Small intestine (tissue), 7 donors: ENCODE results near the gene ZNF579. TPM values are rescaled to one million over a fixed set of nuclear protein-coding genes. Genes with fewer than 3 reads are reported as not detected.

Experiments
- DNase-seq, 2 donors: peaks; one replicate each; pipeline versions ENCODE4 v3.0.0 to v3.0.0-alpha.2; 2013
- FAIRE-seq: peaks from 2 replicates; lab custom pipeline; 2012; peaks lifted over from hg19 to GRCh38; lab: Jason Lieb, UNC
- H3K27ac ChIP-seq, 3 donors: one replicate each; pipeline ENCODE4 v1.5.1; 2013; ENCODE audit warnings: low read length in 2 of 3, mild to moderate bottlenecking in 2 of 3, control low read depth in 1 of 3, inconsistent platforms in 1 of 3, low read depth in 1 of 3, moderate library complexity in 1 of 3
- H3K27me3 ChIP-seq, 3 donors: one replicate each; pipeline ENCODE4 v1.6.1; 2013; ENCODE audit warnings: low read length in 3 of 3, inconsistent platforms in 1 of 3; ENCODE audit not compliant: control insufficient read depth in 3 of 3, insufficient read depth in 3 of 3
- H3K36me3 ChIP-seq, 3 donors: one replicate each; pipeline ENCODE4 v1.6.1; 2013; ENCODE audit warnings: low read length in 3 of 3, inconsistent platforms in 1 of 3, low read depth in 1 of 3, mild to moderate bottlenecking in 1 of 3, moderate library complexity in 1 of 3; ENCODE audit not compliant: control insufficient read depth in 3 of 3, insufficient read depth in 2 of 3
- H3K4me1 ChIP-seq, 3 donors: one replicate each; pipeline ENCODE4 v1.6.1; 2013; ENCODE audit warnings: low read length in 2 of 3, inconsistent platforms in 1 of 3, low read depth in 1 of 3, mild to moderate bottlenecking in 1 of 3, moderate library complexity in 1 of 3; ENCODE audit not compliant: control insufficient read depth in 3 of 3, insufficient read depth in 2 of 3
- H3K4me3 ChIP-seq, 3 donors: one replicate each; pipeline ENCODE4 v1.5.1; 2013; ENCODE audit warnings: low read length in 3 of 3, control low read depth in 1 of 3, inconsistent platforms in 1 of 3, low read depth in 1 of 3, mild to moderate bottlenecking in 1 of 3, moderate library complexity in 1 of 3
- H3K9me3 ChIP-seq, 2 donors: one replicate each; pipeline ENCODE4 v1.6.1; 2013; ENCODE audit warnings: low read depth in 1 of 2, low read length in 1 of 2; ENCODE audit not compliant: control insufficient read depth in 2 of 2, insufficient read depth in 1 of 2
- WGBS, 3 donors: extraction: QIAGEN DNeasy Blood & Tissue Kit; methylation state at CpG; one replicate each; pipeline ENCODE4 v1.1.7; 2013; 5-methylcytosine and 5-hydroxymethylcytosine counted together
- polyA plus RNA-seq, 4 donors: library from polyadenylated mRNA; stranded (reverse) in 3 of 4; unstranded in 1 of 4; fragments of 200-250 nt in 3 of 4; fragments of 120-200 nt in 1 of 4; gene quantifications; one replicate each; pipeline versions ENCODE4 v1.2.1 to v1.2.3, GENCODE V29; 2013
- donor health status: healthy with polysubstance abuse.
- donor health status: control.
- donor health status: control.
- donor health status: Bipolar disorder and iron deficiency.
- donor health status: healthy.

ZNF579 gene
- polyA plus RNA-seq, 4 donors = 2.2 to 12.7 (median 4.8) TPM

- Histone ChIP-seq H3K27ac (no peak overlapping the region), H3K36me3 (peaks cover 0 to 44% (median 1%) of the 10 kb centered on the region in 3 donors), H3K9me3 (no peaks in the 10 kb centered on the region), H3K4me3 (no peak overlapping the region), H3K27me3 (no peaks in the 10 kb centered on the region), H3K4me1 (peaks cover 4 to 13% (median 5%) of the 10 kb centered on the region in 3 donors)
- no peak for DNase-seq
- FAIRE-seq = no peak
- 95 to 97% (median 96%) methylated on average over 53 to 55 of the region's 55 CpGs for WGBS, 3 donors
Observed at GRCh38 chr19:55621673-55622231, 41.1 kb upstream of the ZNF579 start.

GRCh38 chr19:55621205-55621672 lies 40.6 kb upstream of the ZNF579 start:
- H3K27ac ChIP-seq = no peak overlapping the region
- peaks cover 4 to 13% (median 5%) of the 10 kb centered on the region in 3 donors for H3K4me1 ChIP-seq
- DNase-seq (no peak), FAIRE-seq (no peak)
- 67 to 85% (median 76%) methylated on average over 8 to 9 of the region's 9 CpGs for WGBS, 3 donors
- H3K9me3 ChIP-seq = no peaks in the 10 kb centered on the region
- peaks cover 3 to 49% (median 4%) of the 10 kb centered on the region in 3 donors for H3K36me3 ChIP-seq
- no peaks in the 10 kb centered on the region for H3K27me3 ChIP-seq
- no peak overlapping the region for H3K4me3 ChIP-seq

GRCh38 chr19:55620410-55621204 lies 40.0 kb upstream of the ZNF579 start:
- no peak overlapping the region for H3K27ac ChIP-seq
- DNase-seq (no peak), FAIRE-seq (no peak)
- H3K4me3 ChIP-seq = no peak overlapping the region
- peaks cover 3 to 53% (median 7%) of the 10 kb centered on the region in 3 donors for H3K36me3 ChIP-seq
- no peaks in the 10 kb centered on the region for H3K9me3 ChIP-seq
- 88 to 96% (median 90%) methylated on average over 12 of the region's 12 CpGs for WGBS, 3 donors
- no peaks in the 10 kb centered on the region for H3K27me3 ChIP-seq
- peaks cover 4 to 13% (median 5%) of the 10 kb centered on the region in 3 donors for H3K4me1 ChIP-seq

- no peak for FAIRE-seq
Observed at GRCh38 chr19:55619286-55619685, 38.6 kb upstream of the ZNF579 start.

GRCh38 chr19:55618426-55618825 lies 37.8 kb upstream of the ZNF579 start:
- no peaks in the 10 kb centered on the region for H3K27me3 ChIP-seq
- no peak for FAIRE-seq
- no peak overlapping the region for H3K27ac ChIP-seq
- 81 to 90% (median 81%) methylated on average over 7 of the region's 7 CpGs for WGBS, 3 donors
- H3K9me3 ChIP-seq = no peaks in the 10 kb centered on the region
- DNase-seq = no peak
- H3K36me3 ChIP-seq = peaks cover 3 to 63% (median 10%) of the 10 kb centered on the region in 3 donors
- H3K4me1 ChIP-seq = peaks cover 0 to under 1% (median 0%) of the 10 kb centered on the region in 3 donors
- H3K4me3 ChIP-seq = no peak overlapping the region

More at GRCh38 chr19:55619286-55619685, 38.6 kb upstream of the ZNF579 start:
- H3K27ac ChIP-seq = no peak overlapping the region
- peaks cover 0 to 6% (median 0%) of the 10 kb centered on the region in 3 donors for H3K4me1 ChIP-seq
- no peak for DNase-seq
- H3K4me3 ChIP-seq = no peak overlapping the region
- 73 to 97% (median 91%) methylated on average over 3 of the region's 3 CpGs for WGBS, 3 donors
- H3K27me3 ChIP-seq = no peaks in the 10 kb centered on the region
- peaks cover 3 to 61% (median 9%) of the 10 kb centered on the region in 3 donors for H3K36me3 ChIP-seq
- no peaks in the 10 kb centered on the region for H3K9me3 ChIP-seq

- FAIRE-seq = no peak
- Histone ChIP-seq H3K4me3 (no peak overlapping the region), H3K9me3 (no peaks in the 10 kb centered on the region), H3K27ac (no peak overlapping the region), H3K36me3 (peaks cover 3 to 57% (median 11%) of the 10 kb centered on the region in 3 donors), H3K27me3 (no peaks in the 10 kb centered on the region), H3K4me1 (no peaks in the 10 kb centered on the region)
- 89 to 97% (median 90%) methylated on average over 8 of the region's 8 CpGs for WGBS, 3 donors
- DNase-seq = no peak
Observed at GRCh38 chr19:55617426-55617825, 36.8 kb upstream of the ZNF579 start.

GRCh38 chr19:55616395-55616875 lies 35.8 kb upstream of the ZNF579 start:
- DNase-seq (no peak), FAIRE-seq (no peak)
- WGBS, 3 donors = 97 to 98% (median 98%) methylated on average over 31 to 38 of the region's 38 CpGs
- peaks cover 3 to 54% (median 11%) of the 10 kb centered on the region in 3 donors for H3K36me3 ChIP-seq
- no peak overlapping the region for H3K4me3 ChIP-seq
- H3K4me1 ChIP-seq = no peaks in the 10 kb centered on the region
- no peaks in the 10 kb centered on the region for H3K27me3 ChIP-seq
- no peak overlapping the region for H3K27ac ChIP-seq
- no peaks in the 10 kb centered on the region for H3K9me3 ChIP-seq

GRCh38 chr19:55615543-55616394 lies 35.1 kb upstream of the ZNF579 start:
- H3K36me3 ChIP-seq = peaks cover 3 to 54% (median 11%) of the 10 kb centered on the region in 3 donors
- DNase-seq = no peak

More at GRCh38 chr19:55615543-55616394, 35.1 kb upstream of the ZNF579 start:
- WGBS, 3 donors = 97 to 98% (median 98%) methylated on average over 74 to 88 of the region's 88 CpGs
- no peak overlapping the region for H3K4me3 ChIP-seq
- no peak for FAIRE-seq
- no peaks in the 10 kb centered on the region for H3K9me3 ChIP-seq
- H3K27me3 ChIP-seq = no peaks in the 10 kb centered on the region
- H3K4me1 ChIP-seq = no peaks in the 10 kb centered on the region
- H3K27ac ChIP-seq = no peak overlapping the region
